ENCODE measurements around the gene LASP1. TPM values are rescaled to one million over a fixed set of nuclear protein-coding genes. Genes with fewer than 3 reads are reported as not detected.

LASP1 gene
- total and polyA plus RNA-seq, 2 of the 8 experiments (the other 6 are each of a cell fraction or from before 2014, with no cell fraction given), result 114 to 180 TPM

GRCh38 chr17:38903404-38903803, 33.5 kb downstream of the LASP1 start (continued):
- TF ChIP-seq MAX (IDR thresholded peaks at IDR 0.05) (no peak), SIRT6 (IDR thresholded peaks at IDR 0.05; ENCODE audit: low read length) (no peak), USF2 (IDR thresholded peaks at IDR 0.05; ENCODE audit: low read length) (no peak), TAF7 (optimal IDR thresholded peaks at IDR 0.05; ENCODE audit: borderline replicate concordance, low read depth, low read length) (no peak)

Measured in H1 (cell line).